ENCODE measurements around the gene EEF1A2. TPM values are rescaled to one million over a fixed set of nuclear protein-coding genes. Genes with fewer than 3 reads are reported as not detected.

The EEF1A2 gene
- total RNA-seq, 1 experiment from 2014 or later: 26.0 TPM

- TF ChIP-seq ZSCAN18 (CRISPR knock-in tag; IDR thresholded peaks at IDR 0.05) (no peak), ATF1 (CRISPR knock-in tag; IDR thresholded peaks at IDR 0.05) (no peak), FOXP1 (CRISPR knock-in tag; IDR thresholded peaks at IDR 0.05; ENCODE audit: borderline replicate concordance) (no peak)
- TF ChIP-seq, protein P1, sequence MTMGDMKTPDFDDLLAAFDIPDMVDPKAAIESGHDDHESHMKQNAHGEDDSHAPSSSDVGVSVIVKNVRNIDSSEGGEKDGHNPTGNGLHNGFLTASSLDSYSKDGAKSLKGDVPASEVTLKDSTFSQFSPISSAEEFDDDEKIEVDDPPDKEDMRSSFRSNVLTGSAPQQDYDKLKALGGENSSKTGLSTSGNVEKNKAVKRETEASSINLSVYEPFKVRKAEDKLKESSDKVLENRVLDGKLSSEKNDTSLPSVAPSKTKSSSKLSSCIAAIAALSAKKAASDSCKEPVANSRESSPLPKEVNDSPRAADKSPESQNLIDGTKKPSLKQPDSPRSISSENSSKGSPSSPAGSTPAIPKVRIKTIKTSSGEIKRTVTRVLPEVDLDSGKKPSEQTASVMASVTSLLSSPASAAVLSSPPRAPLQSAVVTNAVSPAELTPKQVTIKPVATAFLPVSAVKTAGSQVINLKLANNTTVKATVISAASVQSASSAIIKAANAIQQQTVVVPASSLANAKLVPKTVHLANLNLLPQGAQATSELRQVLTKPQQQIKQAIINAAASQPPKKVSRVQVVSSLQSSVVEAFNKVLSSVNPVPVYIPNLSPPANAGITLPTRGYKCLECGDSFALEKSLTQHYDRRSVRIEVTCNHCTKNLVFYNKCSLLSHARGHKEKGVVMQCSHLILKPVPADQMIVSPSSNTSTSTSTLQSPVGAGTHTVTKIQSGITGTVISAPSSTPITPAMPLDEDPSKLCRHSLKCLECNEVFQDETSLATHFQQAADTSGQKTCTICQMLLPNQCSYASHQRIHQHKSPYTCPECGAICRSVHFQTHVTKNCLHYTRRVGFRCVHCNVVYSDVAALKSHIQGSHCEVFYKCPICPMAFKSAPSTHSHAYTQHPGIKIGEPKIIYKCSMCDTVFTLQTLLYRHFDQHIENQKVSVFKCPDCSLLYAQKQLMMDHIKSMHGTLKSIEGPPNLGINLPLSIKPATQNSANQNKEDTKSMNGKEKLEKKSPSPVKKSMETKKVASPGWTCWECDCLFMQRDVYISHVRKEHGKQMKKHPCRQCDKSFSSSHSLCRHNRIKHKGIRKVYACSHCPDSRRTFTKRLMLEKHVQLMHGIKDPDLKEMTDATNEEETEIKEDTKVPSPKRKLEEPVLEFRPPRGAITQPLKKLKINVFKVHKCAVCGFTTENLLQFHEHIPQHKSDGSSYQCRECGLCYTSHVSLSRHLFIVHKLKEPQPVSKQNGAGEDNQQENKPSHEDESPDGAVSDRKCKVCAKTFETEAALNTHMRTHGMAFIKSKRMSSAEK (CRISPR knock-in tag; IDR thresholded peaks at IDR 0.05; ENCODE audit: borderline replicate concordance): no peak
These were observed 33.0 kb upstream of the EEF1A2 start (continued) for GRCh38 chr20:63531686-63532448.

DNA sequence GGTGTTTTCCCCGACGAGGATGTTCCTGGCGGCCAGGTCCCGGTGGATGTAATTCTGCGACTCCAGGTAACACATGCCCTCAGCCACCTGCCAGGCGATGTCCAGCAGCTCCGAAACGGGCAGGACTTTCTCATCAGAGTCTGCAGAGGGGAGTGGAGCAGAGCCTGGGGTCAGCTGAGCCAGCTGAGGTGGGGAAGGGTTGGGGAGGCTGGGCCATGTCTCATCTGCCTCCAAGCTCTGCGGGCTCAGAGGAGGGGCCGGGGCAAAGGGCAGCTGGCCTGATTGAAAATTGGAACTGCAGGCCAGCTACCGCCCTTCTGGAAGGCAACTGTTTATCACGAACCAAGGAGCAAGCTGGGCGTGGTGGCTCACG, 31.9 kb upstream of the EEF1A2 start:
- DNase-seq (ENCODE audit: low spot score) (no peak), ATAC-seq (no peak)
- H3K4me1 Mint-ChIP-seq: no peaks in the 10 kb centered on the region
- no peak overlapping the region for H3K4me3 Mint-ChIP-seq
- POLR2A ChIA-PET: no interaction called here
- CTCF ChIA-PET: no interaction called here
- H3K27ac Mint-ChIP-seq: no peak overlapping the region
- H3K9me3 Mint-ChIP-seq: no peaks in the 10 kb centered on the region
- no peaks in the 10 kb centered on the region for H3K36me3 Mint-ChIP-seq
- no peaks in the 10 kb centered on the region for H3K27me3 Mint-ChIP-seq (ENCODE audit: low read depth)
- no peak for TF ChIP-seq CBFB (CRISPR knock-in tag; IDR thresholded peaks at IDR 0.05; ENCODE audit: low read depth)
- no peak for TF ChIP-seq SMAD3 (CRISPR knock-in tag; IDR thresholded peaks at IDR 0.05; ENCODE audit: borderline replicate concordance)
- TF ChIP-seq, protein P2, sequence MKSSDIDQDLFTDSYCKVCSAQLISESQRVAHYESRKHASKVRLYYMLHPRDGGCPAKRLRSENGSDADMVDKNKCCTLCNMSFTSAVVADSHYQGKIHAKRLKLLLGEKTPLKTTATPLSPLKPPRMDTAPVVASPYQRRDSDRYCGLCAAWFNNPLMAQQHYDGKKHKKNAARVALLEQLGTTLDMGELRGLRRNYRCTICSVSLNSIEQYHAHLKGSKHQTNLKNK (CRISPR knock-in tag; IDR thresholded peaks at IDR 0.05): no peak
- TF ChIP-seq, protein P3, sequence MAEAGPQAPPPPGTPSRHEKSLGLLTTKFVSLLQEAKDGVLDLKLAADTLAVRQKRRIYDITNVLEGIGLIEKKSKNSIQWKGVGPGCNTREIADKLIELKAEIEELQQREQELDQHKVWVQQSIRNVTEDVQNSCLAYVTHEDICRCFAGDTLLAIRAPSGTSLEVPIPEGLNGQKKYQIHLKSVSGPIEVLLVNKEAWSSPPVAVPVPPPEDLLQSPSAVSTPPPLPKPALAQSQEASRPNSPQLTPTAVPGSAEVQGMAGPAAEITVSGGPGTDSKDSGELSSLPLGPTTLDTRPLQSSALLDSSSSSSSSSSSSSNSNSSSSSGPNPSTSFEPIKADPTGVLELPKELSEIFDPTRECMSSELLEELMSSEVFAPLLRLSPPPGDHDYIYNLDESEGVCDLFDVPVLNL (CRISPR knock-in tag; IDR thresholded peaks at IDR 0.05; ENCODE audit: borderline replicate concordance, low read depth): no peak
- TF ChIP-seq, protein P4, sequence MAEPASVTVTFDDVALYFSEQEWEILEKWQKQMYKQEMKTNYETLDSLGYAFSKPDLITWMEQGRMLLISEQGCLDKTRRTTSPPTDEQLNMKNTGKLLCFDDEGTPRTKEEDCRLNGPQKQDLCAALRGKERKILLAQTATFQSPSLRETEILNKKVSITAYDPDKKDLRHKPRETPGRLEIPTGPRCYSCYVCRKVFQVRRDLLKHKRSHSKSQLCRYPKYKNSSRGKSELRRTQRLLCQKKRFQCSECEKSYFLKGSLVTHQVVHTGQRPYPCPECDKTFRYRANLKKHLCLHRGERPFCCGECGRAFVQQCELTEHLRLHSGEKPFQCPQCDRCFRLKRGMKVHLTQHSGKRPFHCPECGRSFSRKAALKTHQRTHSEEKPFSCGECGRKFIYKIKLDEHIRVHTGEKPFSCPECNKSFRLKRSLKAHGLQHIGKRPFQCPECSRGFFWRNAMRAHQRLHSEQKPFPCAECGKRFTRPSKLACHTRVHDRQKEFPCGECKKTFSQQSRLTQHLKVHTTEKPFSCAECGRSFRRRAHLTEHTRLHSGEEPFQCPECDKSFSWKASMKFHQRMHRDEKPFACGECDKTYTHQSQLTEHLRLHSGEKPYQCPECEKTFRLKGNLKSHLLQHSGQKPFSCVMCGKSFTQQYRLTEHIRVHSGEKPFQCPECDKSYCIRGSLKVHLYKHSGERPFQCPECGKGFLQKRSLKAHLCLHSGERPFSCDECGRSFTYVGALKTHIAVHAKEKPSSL (CRISPR knock-in tag; conservative IDR thresholded peaks at IDR 0.05): no peak
- TF ChIP-seq NFYB (CRISPR knock-in tag; conservative IDR thresholded peaks at IDR 0.05; ENCODE audit: low read depth): no peak
- TF ChIP-seq, protein P5, sequence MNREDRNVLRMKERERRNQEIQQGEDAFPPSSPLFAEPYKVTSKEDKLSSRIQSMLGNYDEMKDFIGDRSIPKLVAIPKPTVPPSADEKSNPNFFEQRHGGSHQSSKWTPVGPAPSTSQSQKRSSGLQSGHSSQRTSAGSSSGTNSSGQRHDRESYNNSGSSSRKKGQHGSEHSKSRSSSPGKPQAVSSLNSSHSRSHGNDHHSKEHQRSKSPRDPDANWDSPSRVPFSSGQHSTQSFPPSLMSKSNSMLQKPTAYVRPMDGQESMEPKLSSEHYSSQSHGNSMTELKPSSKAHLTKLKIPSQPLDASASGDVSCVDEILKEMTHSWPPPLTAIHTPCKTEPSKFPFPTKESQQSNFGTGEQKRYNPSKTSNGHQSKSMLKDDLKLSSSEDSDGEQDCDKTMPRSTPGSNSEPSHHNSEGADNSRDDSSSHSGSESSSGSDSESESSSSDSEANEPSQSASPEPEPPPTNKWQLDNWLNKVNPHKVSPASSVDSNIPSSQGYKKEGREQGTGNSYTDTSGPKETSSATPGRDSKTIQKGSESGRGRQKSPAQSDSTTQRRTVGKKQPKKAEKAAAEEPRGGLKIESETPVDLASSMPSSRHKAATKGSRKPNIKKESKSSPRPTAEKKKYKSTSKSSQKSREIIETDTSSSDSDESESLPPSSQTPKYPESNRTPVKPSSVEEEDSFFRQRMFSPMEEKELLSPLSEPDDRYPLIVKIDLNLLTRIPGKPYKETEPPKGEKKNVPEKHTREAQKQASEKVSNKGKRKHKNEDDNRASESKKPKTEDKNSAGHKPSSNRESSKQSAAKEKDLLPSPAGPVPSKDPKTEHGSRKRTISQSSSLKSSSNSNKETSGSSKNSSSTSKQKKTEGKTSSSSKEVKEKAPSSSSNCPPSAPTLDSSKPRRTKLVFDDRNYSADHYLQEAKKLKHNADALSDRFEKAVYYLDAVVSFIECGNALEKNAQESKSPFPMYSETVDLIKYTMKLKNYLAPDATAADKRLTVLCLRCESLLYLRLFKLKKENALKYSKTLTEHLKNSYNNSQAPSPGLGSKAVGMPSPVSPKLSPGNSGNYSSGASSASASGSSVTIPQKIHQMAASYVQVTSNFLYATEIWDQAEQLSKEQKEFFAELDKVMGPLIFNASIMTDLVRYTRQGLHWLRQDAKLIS (CRISPR knock-in tag; IDR thresholded peaks at IDR 0.05; ENCODE audit: borderline replicate concordance): no peak
- no peak for TF ChIP-seq KAT7 (CRISPR knock-in tag; IDR thresholded peaks at IDR 0.05; ENCODE audit: borderline replicate concordance)
- no peak for TF ChIP-seq HMGXB4 (CRISPR knock-in tag; IDR thresholded peaks at IDR 0.05)
- no peak for TF ChIP-seq AR (CRISPR knock-in tag; IDR thresholded peaks at IDR 0.05)
- no peak for TF ChIP-seq JAZF1 (CRISPR knock-in tag; IDR thresholded peaks at IDR 0.05)

All from WTC11 (cell line).